WTC11 (cell line): Measurements from ENCODE around the gene QKI. TPM values are rescaled to one million over a fixed set of nuclear protein-coding genes. Genes with fewer than 3 reads are reported as not detected.

ENCODE experiments used
- ATAC-seq: fragments of 200-7000 bp; cut with Tn5 transposase; 2 replicates; pipeline ENCODE4 v1.10.0; 2021; ENCODE audit warnings: mild to moderate bottlenecking, moderate library complexity
- CTCF ChIA-PET: fragments of 300-600 bp; sonication (Branson Sonifier 250); formaldehyde crosslinking; loops from one replicate; lab custom pipeline; 2021; ENCODE audit warnings: antibody characterized with exemption; lab: Charles Lee
- POLR2A ChIA-PET: fragments of 350-600 bp; sonication (Branson Sonifier 250); formaldehyde crosslinking; loops from one replicate; lab custom pipeline; 2021; ENCODE audit warnings: antibody characterized with exemption; lab: Charles Lee
- DNase-seq: peaks from one replicate; pipeline ENCODE4 v3.0.0; 2021; ENCODE audit warnings: low spot score
- H3K27ac Mint-ChIP-seq: 2 replicates; pipeline ENCODE4 v1.8.0; 2021; ENCODE audit warnings: mixed read lengths
- H3K27me3 Mint-ChIP-seq: 2 replicates; pipeline ENCODE4 v1.8.0; 2021; ENCODE audit warnings: low read depth, mild to moderate bottlenecking, moderate library complexity, mixed read lengths
- H3K36me3 Mint-ChIP-seq: 2 replicates; pipeline ENCODE4 v1.8.0; 2021; ENCODE audit warnings: mixed read lengths
- H3K4me1 Mint-ChIP-seq: 2 replicates; pipeline ENCODE4 v1.8.0; 2022; ENCODE audit warnings: mixed read lengths
- H3K4me3 Mint-ChIP-seq: 2 replicates; pipeline ENCODE4 v1.8.0; 2021; ENCODE audit warnings: mild to moderate bottlenecking, moderate library complexity, mixed read lengths
- H3K9me3 Mint-ChIP-seq: 2 replicates; pipeline ENCODE4 v1.8.0; 2021; ENCODE audit warnings: mixed read lengths
- ATF6 ChIP-seq: sonication (generic); formaldehyde crosslinking; IDR thresholded peaks from 2 replicates; pipeline ENCODE4 v1.8.1; 2023; ENCODE audit warnings: mild to moderate bottlenecking, missing genetic modification reagents
- CREB1 ChIP-seq: sonication (generic); formaldehyde crosslinking; IDR thresholded peaks from 2 replicates; pipeline ENCODE4 v1.8.0; 2023; ENCODE audit warnings: mild to moderate bottlenecking, missing genetic modification reagents
- FOXP1 ChIP-seq: sonication (generic); formaldehyde crosslinking; IDR thresholded peaks from 2 replicates; pipeline ENCODE4 v1.8.0; 2022; ENCODE audit warnings: missing genetic modification reagents, mild to moderate bottlenecking, moderate library complexity, borderline replicate concordance
- HMGXB4 ChIP-seq: sonication (generic); formaldehyde crosslinking; IDR thresholded peaks from 2 replicates; pipeline ENCODE4 v1.8.1; 2023; ENCODE audit warnings: mild to moderate bottlenecking, moderate library complexity, missing genetic modification reagents
- IRF1 ChIP-seq: sonication (generic); formaldehyde crosslinking; IDR thresholded peaks from 2 replicates; pipeline ENCODE4 v1.8.0; 2023; ENCODE audit warnings: missing genetic modification reagents
- JAZF1 ChIP-seq: fragments of 250-450 bp; sonication (Bioruptor Pico); IDR thresholded peaks from 2 replicates; pipeline ENCODE4 v1.9.0; 2021; ENCODE audit warnings: moderate library complexity, mild to moderate bottlenecking, inconsistent platforms
- JUN ChIP-seq: sonication (generic); formaldehyde crosslinking; IDR thresholded peaks from 2 replicates; pipeline ENCODE4 v1.8.0; 2023; ENCODE audit warnings: mild to moderate bottlenecking, missing genetic modification reagents
- OVOL2 ChIP-seq: fragments of 250-450 bp; sonication (Bioruptor Pico); IDR thresholded peaks from 2 replicates; pipeline ENCODE4 v1.9.0; 2021; ENCODE audit warnings: mild to moderate bottlenecking, borderline replicate concordance
- PREB ChIP-seq: sonication (generic); formaldehyde crosslinking; IDR thresholded peaks from 2 replicates; pipeline ENCODE4 v1.8.1; 2022; ENCODE audit warnings: mild to moderate bottlenecking, missing genetic modification reagents, moderate library complexity, borderline replicate concordance
- SMAD3 ChIP-seq: sonication (generic); formaldehyde crosslinking; IDR thresholded peaks from 2 replicates; pipeline ENCODE4 v1.8.0; 2022; ENCODE audit warnings: missing genetic modification reagents, mild to moderate bottlenecking, borderline replicate concordance
- SMAD4 ChIP-seq: sonication (generic); formaldehyde crosslinking; IDR thresholded peaks from 2 replicates; pipeline ENCODE4 v1.8.0; 2022; ENCODE audit warnings: mild to moderate bottlenecking, missing genetic modification reagents
- SOX15 ChIP-seq: fragments of 250-450 bp; sonication (Bioruptor Pico); IDR thresholded peaks from 2 replicates; pipeline ENCODE4 v1.9.0; 2021; ENCODE audit warnings: mild to moderate bottlenecking
- TCF7 ChIP-seq: sonication (generic); formaldehyde crosslinking; IDR thresholded peaks from 2 replicates; pipeline ENCODE4 v1.8.0; 2022; ENCODE audit warnings: mild to moderate bottlenecking, low read depth, missing genetic modification reagents, moderate library complexity
- TEAD4 ChIP-seq: sonication (generic); formaldehyde crosslinking; IDR thresholded peaks from 2 replicates; pipeline ENCODE4 v1.8.0; 2022; ENCODE audit warnings: mild to moderate bottlenecking, missing genetic modification reagents
- ZBTB43 ChIP-seq: sonication (generic); formaldehyde crosslinking; IDR thresholded peaks from 2 replicates; pipeline ENCODE4 v1.8.1; 2023; ENCODE audit warnings: mild to moderate bottlenecking, missing genetic modification reagents
- ZMAT4 ChIP-seq: fragments of 250-450 bp; sonication (Bioruptor Pico); IDR thresholded peaks from 2 replicates; pipeline ENCODE4 v1.9.0; 2021; ENCODE audit warnings: mild to moderate bottlenecking
- ZNF138 ChIP-seq: sonication (generic); formaldehyde crosslinking; conservative IDR thresholded peaks from 2 replicates; pipeline ENCODE4 v1.8.1; 2022; ENCODE audit warnings: mild to moderate bottlenecking, moderate library complexity, missing genetic modification reagents
- ZNF317 ChIP-seq: sonication (generic); formaldehyde crosslinking; IDR thresholded peaks from 2 replicates; pipeline ENCODE4 v1.8.1; 2023; ENCODE audit warnings: low read depth, mild to moderate bottlenecking, moderate library complexity, missing genetic modification reagents, borderline replicate concordance
- ZNF396 ChIP-seq: fragments of 250-450 bp; sonication (Bioruptor Pico); IDR thresholded peaks from 2 replicates; pipeline ENCODE4 v1.8.0; 2021; ENCODE audit warnings: mild to moderate bottlenecking, moderate library complexity, borderline replicate concordance
- total RNA-seq: library from RNA; stranded (reverse); gene quantifications from 3 replicates; pipeline ENCODE4 v1.2.3, GENCODE V29; 2021

QKI gene
- total RNA-seq, 1 experiment from 2014 or later, result 145 TPM

- no peak overlapping the region for H3K4me3 Mint-ChIP-seq
- no peak for TF ChIP-seq TCF7 (CRISPR knock-in tag)
- no peak for TF ChIP-seq JUN (CRISPR knock-in tag)
- TF ChIP-seq ZNF138 (CRISPR knock-in tag), result no peak
- TF ChIP-seq FOXP1 (CRISPR knock-in tag), result no peak
- no peak for TF ChIP-seq ZMAT4 (CRISPR knock-in tag)
- TF ChIP-seq ATF6 (CRISPR knock-in tag), result no peak
- no peak for TF ChIP-seq PREB (CRISPR knock-in tag)
- no peak for TF ChIP-seq OVOL2 (CRISPR knock-in tag)
- TF ChIP-seq ZBTB43 (CRISPR knock-in tag), result no peak
- TF ChIP-seq CREB1, result no peak
- TF ChIP-seq SMAD3 (CRISPR knock-in tag), result no peak
- no peak for TF ChIP-seq SOX15 (CRISPR knock-in tag)
- no peak for TF ChIP-seq SMAD4
- no peak for TF ChIP-seq TEAD4
- no peak for TF ChIP-seq IRF1 (CRISPR knock-in tag)
- TF ChIP-seq HMGXB4 (CRISPR knock-in tag), result no peak
- no peak for TF ChIP-seq JAZF1 (CRISPR knock-in tag)
- TF ChIP-seq ZNF317, result no peak
- peaks cover 7% of the 10 kb centered on the region for H3K36me3 Mint-ChIP-seq
- DNase-seq (no peak), ATAC-seq (no peak)
- POLR2A ChIA-PET, result no interaction called here
- CTCF ChIA-PET, result no interaction called here
- no peaks in the 10 kb centered on the region; the same call in 1 of the 2 replicates for H3K4me1 Mint-ChIP-seq
- no peak overlapping the region for H3K27ac Mint-ChIP-seq
- no peaks in the 10 kb centered on the region for H3K27me3 Mint-ChIP-seq
- peaks cover 16% of the 10 kb centered on the region for H3K9me3 Mint-ChIP-seq
Measured at GRCh38 chr6:163585932-163586437, 171.5 kb downstream of the QKI start.

GRCh38 chr6:163586888-163587287 is 172.4 kb downstream of the QKI start:
- POLR2A ChIA-PET, result no interaction called here
- H3K27ac Mint-ChIP-seq, result no peak overlapping the region

More at GRCh38 chr6:163586888-163587287, 172.4 kb downstream of the QKI start:
- no peaks in the 10 kb centered on the region for H3K27me3 Mint-ChIP-seq
- peaks cover 11% of the 10 kb centered on the region for H3K36me3 Mint-ChIP-seq
- peaks cover 20% of the 10 kb centered on the region for H3K9me3 Mint-ChIP-seq
- no peaks in the 10 kb centered on the region for H3K4me1 Mint-ChIP-seq
- TF ChIP-seq ZNF396 (CRISPR knock-in tag), result no peak
- TF ChIP-seq ZBTB43 (CRISPR knock-in tag), result no peak
- ATAC-seq, result no peak
- DNase-seq, result no peak
- H3K4me3 Mint-ChIP-seq, result no peak overlapping the region
- CTCF ChIA-PET, result no interaction called here
